Measurements from ENCODE around the gene INPP5A.

Gene INPP5A

DNA sequence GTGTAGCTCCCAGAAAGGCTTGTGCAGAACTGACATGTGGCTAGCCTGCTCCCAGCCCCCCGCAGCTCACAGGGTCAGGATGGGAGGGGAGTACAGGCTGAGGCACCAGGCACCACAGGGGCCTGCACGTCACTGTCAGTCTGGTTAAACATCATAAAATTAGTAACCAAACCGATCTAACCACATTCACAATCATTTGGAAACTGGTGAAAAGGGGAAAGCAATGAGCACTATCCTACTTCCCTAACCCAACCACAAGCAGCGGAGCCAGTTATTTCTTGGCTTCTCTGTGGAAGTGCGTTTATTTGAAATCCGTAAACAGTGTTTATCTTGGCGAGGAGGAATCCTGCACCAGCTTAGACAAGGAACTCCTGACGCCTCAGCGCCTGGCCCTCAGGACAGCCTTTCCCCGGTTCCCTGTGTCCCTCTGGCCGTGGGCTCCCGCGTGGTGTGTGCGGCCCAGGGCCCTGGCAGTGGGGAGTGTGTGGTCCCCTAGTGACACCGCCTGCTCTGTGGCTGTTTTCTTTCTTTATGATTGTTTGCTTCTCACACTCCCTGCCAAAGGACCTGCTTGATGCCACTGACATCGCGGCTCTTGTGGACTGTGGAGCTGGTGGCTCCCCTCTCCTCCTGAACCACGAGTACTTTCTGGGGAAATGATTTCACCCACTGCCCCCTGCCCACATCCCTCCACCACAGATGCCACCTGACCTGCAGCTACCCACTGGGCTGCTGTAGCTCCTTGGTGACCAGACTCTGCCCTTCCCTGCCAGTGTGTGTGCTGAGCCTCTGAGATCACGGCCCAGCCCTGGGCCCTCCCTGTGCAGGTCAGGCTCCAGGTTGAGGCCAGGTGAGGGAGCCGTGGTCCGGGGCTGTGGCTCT is 38.0 kb downstream of the INPP5A start:
- Histone ChIP-seq H3K9me3 (ENCODE audit: insufficient read depth, low read depth, low read length) (no peaks in the 10 kb centered on the region), H3K4ac (ENCODE audit: low read depth, low read length) (peak overlapping the region; percentile 7), H3K79me2 (ENCODE audit: control insufficient read depth, insufficient read depth, low read length, poor library complexity) (peaks cover 6% of the 10 kb centered on the region), H2BK12ac (ENCODE audit: low read length) (peak overlapping the region; percentile 54), H3K79me1 (ENCODE audit: low read length) (peaks cover 29% of the 10 kb centered on the region), H3K18ac (ENCODE audit: low read length) (peak overlapping the region; percentile 79), H3K23ac (ENCODE audit: low read length) (no peak overlapping the region), H3K4me3 (ENCODE audit: low read depth, low read length) (no peak overlapping the region), H4K91ac (ENCODE audit: low read depth, low read length) (peak overlapping the region; percentile 76), H2BK120ac (ENCODE audit: insufficient read depth, low read length, poor library complexity) (peak overlapping the region; percentile 18), H3K9ac (ENCODE audit: low read length) (no peak overlapping the region), H2AK5ac (ENCODE audit: low read length) (peak overlapping the region; percentile 8), H3K36me3 (ENCODE audit: control insufficient read depth in 1 of 2, insufficient read depth in 2 of 2, low read length in 2 of 2) (no peaks in the 10 kb centered on the region), H4K8ac (ENCODE audit: low read depth, low read length) (peak overlapping the region; percentile 25), H3K4me1 (ENCODE audit: control insufficient read depth in 1 of 2, insufficient read depth in 2 of 2, low read length in 2 of 2) (peaks cover 37% of the 10 kb centered on the region in 2 experiments), H2BK5ac (ENCODE audit: low read depth, low read length, poor library complexity) (peak overlapping the region; percentile 13), H3K14ac (ENCODE audit: low read length) (peak overlapping the region; percentile 38), H2AFZ (ENCODE audit: insufficient read depth, low read length, poor library complexity) (peak overlapping the region; percentile 1), H3K27ac (ENCODE audit: low read depth, low read length) (peak overlapping the region; percentile 59), H3K4me2 (ENCODE audit: low read length) (peak overlapping the region; percentile 46), H4K12ac (ENCODE audit: low read depth, low read length) (no peak overlapping the region), H3K27me3 (ENCODE audit: insufficient read depth, low read length) (no peaks in the 10 kb centered on the region)
- DNase-seq = peak in 1 of 2 donors; percentile 55
- no CpG with 5 or more reads among the region's 21 CpGs for WGBS (ENCODE audit: extremely low coverage, insufficient coverage, insufficient read length)

DNA sequence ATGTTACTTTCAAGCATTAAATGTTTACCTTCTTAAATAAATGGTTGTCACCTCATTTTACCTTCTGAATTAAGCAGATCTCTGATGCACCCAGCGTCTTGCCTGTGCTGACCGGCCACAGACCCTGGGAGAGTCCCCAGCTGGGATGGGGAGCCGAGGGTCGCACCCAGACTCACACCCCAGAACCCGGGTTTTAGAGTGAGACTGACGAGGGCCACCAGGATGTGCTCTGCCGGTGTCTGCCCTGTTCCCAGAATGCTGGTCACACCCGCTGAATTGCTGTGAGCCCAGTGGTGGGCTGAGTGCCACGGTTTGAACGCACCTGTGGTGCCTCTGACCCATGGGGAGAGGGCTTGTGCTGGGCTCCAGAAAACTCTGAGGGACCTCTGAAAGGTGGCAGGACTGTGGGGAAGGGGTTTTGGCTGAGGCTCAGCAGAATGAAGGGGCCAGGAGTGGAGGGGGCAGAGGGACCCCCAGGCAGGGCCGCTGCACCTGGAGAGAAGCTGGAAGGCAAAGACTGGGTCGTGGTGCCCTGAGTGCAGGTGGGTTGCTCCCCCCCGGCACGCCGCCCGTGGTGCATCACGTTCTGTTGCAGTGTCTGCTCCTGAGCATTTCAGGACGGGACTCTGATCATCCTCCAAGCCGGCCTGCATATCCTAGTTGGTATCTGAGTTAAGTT is 39.2 kb downstream of the INPP5A start:
- H3K4me1 ChIP-seq (ENCODE audit: control insufficient read depth in 1 of 2, insufficient read depth in 2 of 2, low read length in 2 of 2) = peaks cover 26 to 28% of the 10 kb centered on the region in 2 experiments

DNA sequence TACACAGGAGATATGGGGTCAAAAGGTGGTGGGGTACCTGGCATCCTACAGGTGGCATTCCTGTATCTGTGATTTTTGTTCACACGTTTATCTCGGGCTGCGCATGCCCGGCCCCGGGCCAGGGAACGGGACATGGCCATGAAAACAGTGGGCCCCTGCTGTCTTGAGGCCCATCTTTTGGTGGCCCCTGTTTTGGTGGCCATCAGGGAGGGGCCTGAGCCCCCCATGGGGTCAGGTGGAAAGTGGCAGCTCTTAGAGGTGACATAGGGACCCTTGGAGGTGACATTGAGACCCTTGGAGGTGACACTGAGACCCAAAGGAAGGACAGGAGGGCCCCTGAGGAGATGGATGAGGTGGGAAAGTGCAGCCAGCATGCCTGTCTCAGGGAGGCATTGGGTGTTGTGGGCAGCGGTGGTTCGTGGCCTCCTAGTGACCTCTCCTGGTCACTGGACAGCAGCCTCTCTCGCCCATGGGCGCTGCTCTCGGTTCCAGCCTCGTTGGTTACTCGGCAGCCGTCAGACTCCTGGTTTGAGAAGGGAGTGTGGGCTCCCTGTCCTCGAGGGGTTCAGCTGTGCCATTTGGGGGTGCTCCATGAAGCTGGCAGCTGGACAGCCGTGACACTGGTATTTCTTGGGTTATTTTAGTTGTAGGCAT is 39.9 kb downstream of the INPP5A start:
- Histone ChIP-seq H3K4me2 (ENCODE audit: low read length) (no peak overlapping the region), H2BK5ac (ENCODE audit: low read depth, low read length, poor library complexity) (no peak overlapping the region)

More for the DNA sequence above, 39.2 kb downstream of the INPP5A start:
- H3K4me3 ChIP-seq (ENCODE audit: low read depth, low read length) = no peak overlapping the region
- H4K8ac ChIP-seq (ENCODE audit: low read depth, low read length) = no peak overlapping the region
- no peak overlapping the region for H3K4me2 ChIP-seq (ENCODE audit: low read length)
- H4K12ac ChIP-seq (ENCODE audit: low read depth, low read length) = no peak overlapping the region
- H2AK5ac ChIP-seq (ENCODE audit: low read length) = no peak overlapping the region
- no peak overlapping the region for H3K9ac ChIP-seq (ENCODE audit: low read length)
- peak overlapping the region; percentile 56 for H3K18ac ChIP-seq (ENCODE audit: low read length)
- H2BK120ac ChIP-seq (ENCODE audit: insufficient read depth, low read length, poor library complexity) = no peak overlapping the region
- no peak overlapping the region for H3K4ac ChIP-seq (ENCODE audit: low read depth, low read length)
- no peak overlapping the region for H2BK12ac ChIP-seq (ENCODE audit: low read length)
- no peak overlapping the region for H2BK5ac ChIP-seq (ENCODE audit: low read depth, low read length, poor library complexity)
- H3K27me3 ChIP-seq (ENCODE audit: insufficient read depth, low read length) = no peaks in the 10 kb centered on the region
- H3K79me1 ChIP-seq (ENCODE audit: low read length) = peaks cover 20% of the 10 kb centered on the region
- no peak for DNase-seq
- peaks cover 0 to 2% of the 10 kb centered on the region in 2 experiments for H3K36me3 ChIP-seq (ENCODE audit: control insufficient read depth in 1 of 2, insufficient read depth in 2 of 2, low read length in 2 of 2)
- no peak overlapping the region for H3K27ac ChIP-seq (ENCODE audit: low read depth, low read length)
- H3K23ac ChIP-seq (ENCODE audit: low read length) = no peak overlapping the region
- peaks cover 6% of the 10 kb centered on the region for H3K79me2 ChIP-seq (ENCODE audit: control insufficient read depth, insufficient read depth, low read length, poor library complexity)
- no peak overlapping the region for H3K14ac ChIP-seq (ENCODE audit: low read length)
- H3K9me3 ChIP-seq (ENCODE audit: insufficient read depth, low read depth, low read length) = no peaks in the 10 kb centered on the region
- H2AFZ ChIP-seq (ENCODE audit: insufficient read depth, low read length, poor library complexity) = no peak overlapping the region
- H4K91ac ChIP-seq (ENCODE audit: low read depth, low read length) = no peak overlapping the region
- no CpG with 5 or more reads among the region's 19 CpGs for WGBS (ENCODE audit: extremely low coverage, insufficient coverage, insufficient read length)

DNA sequence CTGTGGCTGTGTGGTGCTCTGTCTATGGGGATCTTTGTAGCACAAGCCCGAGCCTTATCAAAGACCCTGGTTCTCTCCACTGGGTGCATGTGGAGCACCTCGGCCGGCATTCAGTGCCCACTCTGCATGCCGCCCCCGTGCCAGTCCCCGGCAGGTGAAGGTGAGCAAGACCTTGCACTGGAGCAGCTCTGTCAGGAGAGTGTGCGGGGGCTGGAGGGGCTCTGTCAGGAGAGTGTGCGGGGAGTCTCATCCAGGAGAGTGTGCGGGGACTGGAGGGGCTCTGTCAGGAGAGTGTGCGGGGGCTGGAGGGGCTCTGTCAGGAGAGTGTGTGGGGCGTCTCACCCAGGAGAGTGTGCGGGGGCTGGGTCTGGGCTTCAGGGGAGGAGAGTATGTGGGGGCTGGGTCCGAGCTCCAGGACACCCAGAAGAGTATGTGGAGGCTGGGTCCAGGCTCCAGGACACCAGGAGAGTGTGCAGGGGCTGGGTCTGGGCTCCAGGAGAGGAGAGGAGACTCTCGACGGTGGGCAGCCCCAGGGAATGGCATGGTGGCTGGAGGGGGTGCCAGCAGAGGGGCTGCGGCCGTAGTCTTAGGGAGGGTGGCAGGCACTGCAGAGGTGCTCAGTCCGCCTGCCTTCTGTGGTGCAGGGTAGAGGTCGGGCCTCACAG is 40.8 kb downstream of the INPP5A start:
- H2AK5ac ChIP-seq (ENCODE audit: low read length) = no peak overlapping the region
- WGBS (ENCODE audit: extremely low coverage, insufficient coverage, insufficient read length) = no CpG with 5 or more reads among the region's 19 CpGs
- no peak overlapping the region for H4K12ac ChIP-seq (ENCODE audit: low read depth, low read length)

More for the DNA sequence above, 39.9 kb downstream of the INPP5A start:
- no peaks in the 10 kb centered on the region for H3K27me3 ChIP-seq (ENCODE audit: insufficient read depth, low read length)
- H2BK120ac ChIP-seq (ENCODE audit: insufficient read depth, low read length, poor library complexity) = no peak overlapping the region
- no peak overlapping the region for H4K12ac ChIP-seq (ENCODE audit: low read depth, low read length)
- H3K79me1 ChIP-seq (ENCODE audit: low read length) = peaks cover 16% of the 10 kb centered on the region
- peaks cover 6% of the 10 kb centered on the region for H3K79me2 ChIP-seq (ENCODE audit: control insufficient read depth, insufficient read depth, low read length, poor library complexity)
- no peak overlapping the region for H4K8ac ChIP-seq (ENCODE audit: low read depth, low read length)
- H3K14ac ChIP-seq (ENCODE audit: low read length) = no peak overlapping the region
- no peak overlapping the region for H4K91ac ChIP-seq (ENCODE audit: low read depth, low read length)
- no peak overlapping the region for H3K4ac ChIP-seq (ENCODE audit: low read depth, low read length)
- peaks cover 0 to 2% of the 10 kb centered on the region in 2 experiments for H3K36me3 ChIP-seq (ENCODE audit: control insufficient read depth in 1 of 2, insufficient read depth in 2 of 2, low read length in 2 of 2)
- H3K18ac ChIP-seq (ENCODE audit: low read length) = peak overlapping the region; percentile 14
- H3K27ac ChIP-seq (ENCODE audit: low read depth, low read length) = no peak overlapping the region
- peaks cover 21 to 24% of the 10 kb centered on the region in 2 experiments for H3K4me1 ChIP-seq (ENCODE audit: control insufficient read depth in 1 of 2, insufficient read depth in 2 of 2, low read length in 2 of 2)
- no CpG with 5 or more reads among the region's 16 CpGs for WGBS (ENCODE audit: extremely low coverage, insufficient coverage, insufficient read length)
- H2AK5ac ChIP-seq (ENCODE audit: low read length) = no peak overlapping the region
- peak in 1 of 2 donors; percentile 23 for DNase-seq
- no peak overlapping the region for H2BK12ac ChIP-seq (ENCODE audit: low read length)
- no peak overlapping the region for H3K4me3 ChIP-seq (ENCODE audit: low read depth, low read length)
- H2AFZ ChIP-seq (ENCODE audit: insufficient read depth, low read length, poor library complexity) = no peak overlapping the region
- no peak overlapping the region for H3K23ac ChIP-seq (ENCODE audit: low read length)
- H3K9ac ChIP-seq (ENCODE audit: low read length) = no peak overlapping the region
- no peaks in the 10 kb centered on the region for H3K9me3 ChIP-seq (ENCODE audit: insufficient read depth, low read depth, low read length)

More for the DNA sequence above, 40.8 kb downstream of the INPP5A start:
- H3K4me3 ChIP-seq (ENCODE audit: low read depth, low read length) = no peak overlapping the region
- H4K91ac ChIP-seq (ENCODE audit: low read depth, low read length) = no peak overlapping the region
- no peak overlapping the region for H3K18ac ChIP-seq (ENCODE audit: low read length)
- H3K9me3 ChIP-seq (ENCODE audit: insufficient read depth, low read depth, low read length) = no peaks in the 10 kb centered on the region
- H2BK5ac ChIP-seq (ENCODE audit: low read depth, low read length, poor library complexity) = no peak overlapping the region
- DNase-seq = no peak
- no peak overlapping the region for H2BK120ac ChIP-seq (ENCODE audit: insufficient read depth, low read length, poor library complexity)
- H2AFZ ChIP-seq (ENCODE audit: insufficient read depth, low read length, poor library complexity) = no peak overlapping the region
- H3K4me2 ChIP-seq (ENCODE audit: low read length) = no peak overlapping the region
- peaks cover 14% of the 10 kb centered on the region for H3K79me1 ChIP-seq (ENCODE audit: low read length)
- H4K8ac ChIP-seq (ENCODE audit: low read depth, low read length) = no peak overlapping the region
- H3K4me1 ChIP-seq (ENCODE audit: control insufficient read depth in 1 of 2, insufficient read depth in 2 of 2, low read length in 2 of 2) = peaks cover 20 to 22% of the 10 kb centered on the region in 2 experiments
- no peak overlapping the region for H3K9ac ChIP-seq (ENCODE audit: low read length)
- peaks cover 6% of the 10 kb centered on the region for H3K79me2 ChIP-seq (ENCODE audit: control insufficient read depth, insufficient read depth, low read length, poor library complexity)
- H3K14ac ChIP-seq (ENCODE audit: low read length) = no peak overlapping the region
- no peaks in the 10 kb centered on the region for H3K27me3 ChIP-seq (ENCODE audit: insufficient read depth, low read length)
- H3K27ac ChIP-seq (ENCODE audit: low read depth, low read length) = no peak overlapping the region
- H3K36me3 ChIP-seq (ENCODE audit: control insufficient read depth in 1 of 2, insufficient read depth in 2 of 2, low read length in 2 of 2) = peaks cover 0 to 2% of the 10 kb centered on the region in 2 experiments
- H3K4ac ChIP-seq (ENCODE audit: low read depth, low read length) = no peak overlapping the region
- no peak overlapping the region for H3K23ac ChIP-seq (ENCODE audit: low read length)
- no peak overlapping the region for H2BK12ac ChIP-seq (ENCODE audit: low read length)
